Gastrocnemius medialis (tissue), 4 donors: ENCODE data around the gene MLPH. TPM values are rescaled to one million over a fixed set of nuclear protein-coding genes. Genes with fewer than 3 reads are reported as not detected.

Source experiments
- ATAC-seq, 2 donors: fragments of 150-250 bp; one replicate each; pipeline ENCODE4 v1.9.1; 2016
- DNase-seq, 2 donors: peaks; one replicate each; pipeline ENCODE4 v3.0.0-alpha.2; 2019
- H3K27ac ChIP-seq, 4 donors: fragments of 200-600 bp; sonication (generic); 1 replicate in 1 of 4; 2 replicates in 3 of 4; pipeline ENCODE4 v1.5.1; 2016 to 2018; ENCODE audit warnings: mild to moderate bottlenecking in 2 of 4, moderate library complexity in 1 of 4
- H3K27me3 ChIP-seq, 3 donors: fragments of 200-600 bp; sonication (generic) in 2 of 3; 1 replicate in 1 of 3; 2 replicates in 2 of 3; pipeline versions ENCODE4 v1.5.1 to v1.6.0; 2016 to 2019; ENCODE audit warnings: mild to moderate bottlenecking in 1 of 3, moderate library complexity in 1 of 3
- H3K36me3 ChIP-seq, 2 donors: fragments of 200-600 bp; sonication (generic) in 1 of 2; one replicate each; pipeline ENCODE4 v1.5.1; 2017 to 2018
- H3K4me1 ChIP-seq, 2 donors: fragments of 200-600 bp; sonication (generic) in 1 of 2; one replicate each; pipeline ENCODE4 v1.5.1; 2016 to 2017; ENCODE audit warnings: mild to moderate bottlenecking in 2 of 2
- H3K4me3 ChIP-seq, 4 donors: fragments of 200-600 bp; sonication (generic) in 3 of 4; 1 replicate in 1 of 4; 2 replicates in 3 of 4; pipeline ENCODE4 v1.5.1; 2016 to 2019; ENCODE audit warnings: mild to moderate bottlenecking in 2 of 4
- H3K9me3 ChIP-seq, 3 donors: fragments of 200-600 bp; sonication (generic) in 2 of 3; 1 replicate in 1 of 3; 2 replicates in 2 of 3; pipeline ENCODE4 v1.5.1; 2016 to 2019
- CTCF ChIP-seq, 5 experiments: fragments of 450-650 bp in 3 of 5; fragments of 200-600 bp in 2 of 5; sonication (generic) in 2 of 5; IDR thresholded peaks in 4 of 5; conservative IDR thresholded peaks in 1 of 5; 1 replicate in 4 of 5; 2 replicates in 1 of 5; pipeline ENCODE4 v1.5.1; 2016 to 2019; ENCODE audit warnings: antibody characterized with exemption in 5 of 5, mild to moderate bottlenecking in 3 of 5, moderate library complexity in 3 of 5
- POLR2A ChIP-seq, 2 donors: fragments of 450-650 bp; IDR thresholded peaks; one replicate each; pipeline ENCODE4 v1.6.1; 2017; ENCODE audit warnings: antibody characterized with exemption in 2 of 2, mild to moderate bottlenecking in 2 of 2, moderate library complexity in 2 of 2
- in situ Hi-C, 4 donors: fragments of 200-750 bp; cut with MboI; loops; one replicate each; pipeline versions ENCODE4 v1.15.0 to v1.8.0; 2017; ENCODE audit warnings: low sequenced_read_pairs in 4 of 4
- intact Hi-C: fragments of 100-400 bp; cut with DNase I; formaldehyde crosslinking; loops from one replicate; pipeline ENCODE4 v1.15.1; 2023; ENCODE audit warnings: low total_unique reads
- total RNA-seq, 4 donors: library from RNA; depleted of rRNA; stranded (reverse); fragments of >200 nt; gene quantifications; one replicate each; pipeline versions ENCODE4 v1.1.0 to v1.2.3, GENCODE V29; 2016

The MLPH gene
- total RNA-seq, 4 donors from 2014 or later = 6.5 to 8.7 (median 7.2) TPM

- ATAC-seq (no peak), DNase-seq (no peak)
- in situ Hi-C loops = no loop called here
Observed at GRCh38 chr2:237561221-237561620, 74.2 kb downstream of the MLPH start.

GRCh38 chr2:237563816-237564215 lies 76.8 kb downstream of the MLPH start:
- no peak for TF ChIP-seq CTCF (IDR thresholded peaks at IDR 0.05 in 4 of 5, conservative IDR thresholded peaks at IDR 0.05 in 1 of 5)
- no peak for TF ChIP-seq POLR2A (IDR thresholded peaks at IDR 0.05)
- Histone ChIP-seq H3K4me3 (no peak overlapping the region), H3K4me1 (peaks cover 9% of the 10 kb centered on the region in 2 donors), H3K36me3 (no peaks in the 10 kb centered on the region), H3K27me3 (peaks cover 0 to 5% (median 4%) of the 10 kb centered on the region in 3 donors), H3K9me3 (no peaks in the 10 kb centered on the region), H3K27ac (no peak overlapping the region)
- intact Hi-C loops = no loop called here
- DNase-seq (no peak), ATAC-seq (no peak)
- in situ Hi-C loops = no loop called here

More at GRCh38 chr2:237561221-237561620, 74.2 kb downstream of the MLPH start:
- H3K27me3 ChIP-seq = peaks cover 0 to 5% (median 4%) of the 10 kb centered on the region in 3 donors
- intact Hi-C loops = no loop called here
- H3K36me3 ChIP-seq = no peaks in the 10 kb centered on the region
- H3K4me3 ChIP-seq = no peak overlapping the region
- H3K4me1 ChIP-seq = peaks cover 12 to 14% of the 10 kb centered on the region in 2 donors
- H3K9me3 ChIP-seq = no peaks in the 10 kb centered on the region
- no peak overlapping the region for H3K27ac ChIP-seq
- no peak for TF ChIP-seq POLR2A (IDR thresholded peaks at IDR 0.05)
- TF ChIP-seq CTCF (IDR thresholded peaks at IDR 0.05 in 4 of 5, conservative IDR thresholded peaks at IDR 0.05 in 1 of 5) = no peak

- ATAC-seq = no peak
- H3K4me3 ChIP-seq = no peak overlapping the region
- no peak for DNase-seq
- in situ Hi-C loops = no loop called here
- H3K27ac ChIP-seq = no peak overlapping the region
- peaks cover 1 to 2% of the 10 kb centered on the region in 2 donors for H3K4me1 ChIP-seq
- H3K27me3 ChIP-seq = peaks cover 0 to 5% (median 4%) of the 10 kb centered on the region in 3 donors
- no peaks in the 10 kb centered on the region for H3K36me3 ChIP-seq
- no peak for TF ChIP-seq CTCF (IDR thresholded peaks at IDR 0.05 in 4 of 5, conservative IDR thresholded peaks at IDR 0.05 in 1 of 5)
- no peak for TF ChIP-seq POLR2A (IDR thresholded peaks at IDR 0.05)
- intact Hi-C loops = no loop called here
- H3K9me3 ChIP-seq = no peaks in the 10 kb centered on the region
Observed at GRCh38 chr2:237564526-237565131, 77.6 kb downstream of the MLPH start.

- Histone ChIP-seq H3K27ac (no peak overlapping the region), H3K36me3 (no peaks in the 10 kb centered on the region), H3K4me3 (no peak overlapping the region), H3K27me3 (peaks cover 0 to 5% (median 4%) of the 10 kb centered on the region in 3 donors), H3K4me1 (no peaks in the 10 kb centered on the region), H3K9me3 (no peaks in the 10 kb centered on the region)
- intact Hi-C loops = no loop called here
- ATAC-seq (no peak), DNase-seq (no peak)
- TF ChIP-seq CTCF (IDR thresholded peaks at IDR 0.05 in 4 of 5, conservative IDR thresholded peaks at IDR 0.05 in 1 of 5) (no peak), POLR2A (IDR thresholded peaks at IDR 0.05) (no peak)
- in situ Hi-C loops = no loop called here
Observed at GRCh38 chr2:237565974-237566373, 78.9 kb downstream of the MLPH start.
